Mesenchymal stem cell (in vitro differentiated cells and primary cell): Measurements from ENCODE around the gene RPLP2.

Experiments used
- DNase-seq: peaks from one replicate; pipeline ENCODE4 v3.0.0-alpha.2; 2013
- H2AFZ ChIP-seq: one replicate; pipeline ENCODE4 v1.6.1; 2013; ENCODE audit warnings: low read depth, mild to moderate bottlenecking, control low read depth, inconsistent platforms, low read length, moderate library complexity
- H2AK5ac ChIP-seq: 2 replicates; pipeline ENCODE4 v1.6.1; 2013; ENCODE audit warnings: low read length, moderate library complexity, mild to moderate bottlenecking, inconsistent platforms; ENCODE audit not compliant: severe bottlenecking
- H2BK120ac ChIP-seq: one replicate; pipeline ENCODE4 v1.6.1; 2013; ENCODE audit warnings: low read depth, mild to moderate bottlenecking, inconsistent platforms, low read length, moderate library complexity
- H2BK12ac ChIP-seq, 2 experiments: one replicate each; pipeline ENCODE4 v1.6.1; 2013; ENCODE audit warnings: inconsistent platforms in 2 of 2, low read length in 2 of 2, mild to moderate bottlenecking in 2 of 2, moderate library complexity in 2 of 2, control low read depth in 1 of 2
- H2BK15ac ChIP-seq: one replicate; pipeline ENCODE4 v1.6.1; 2013; ENCODE audit warnings: mild to moderate bottlenecking, low read depth, inconsistent platforms; ENCODE audit not compliant: poor library complexity, severe bottlenecking
- H2BK5ac ChIP-seq: 2 replicates; pipeline ENCODE4 v1.6.1; 2013; ENCODE audit warnings: low read depth, mild to moderate bottlenecking, low read length, control low read depth, inconsistent platforms; ENCODE audit not compliant: poor library complexity, severe bottlenecking
- H3K14ac ChIP-seq, 2 experiments: one replicate each; pipeline ENCODE4 v1.6.1; 2013; ENCODE audit warnings: inconsistent platforms in 2 of 2, low read length in 2 of 2, control low read depth in 1 of 2, mild to moderate bottlenecking in 1 of 2, moderate library complexity in 1 of 2
- H3K18ac ChIP-seq, 2 experiments: one replicate each; pipeline ENCODE4 v1.6.1; 2013; ENCODE audit warnings: inconsistent platforms in 2 of 2, low read length in 2 of 2, control low read depth in 1 of 2, low read depth in 1 of 2, mild to moderate bottlenecking in 1 of 2
- H3K23ac ChIP-seq, 2 experiments: one replicate each; pipeline ENCODE4 v1.6.1; 2013; ENCODE audit warnings: inconsistent platforms in 2 of 2, low read length in 2 of 2, mild to moderate bottlenecking in 2 of 2, moderate library complexity in 2 of 2, control low read depth in 1 of 2
- H3K27ac ChIP-seq: 2 replicates; pipeline ENCODE4 v1.5.1; 2013; ENCODE audit warnings: mild to moderate bottlenecking, moderate library complexity, low read length, control low read depth, inconsistent platforms; ENCODE audit not compliant: poor library complexity, severe bottlenecking
- H3K27me3 ChIP-seq, 2 experiments: 2 replicates each; pipeline versions ENCODE4 v1.6.1 to v1.7.0; 2013; ENCODE audit warnings: low read length in 2 of 2, mild to moderate bottlenecking in 2 of 2, moderate library complexity in 2 of 2, control low read depth in 1 of 2, inconsistent platforms in 1 of 2; ENCODE audit not compliant: control insufficient read depth in 1 of 2, insufficient read depth in 1 of 2
- H3K36me3 ChIP-seq, 2 experiments: 2 replicates each; pipeline versions ENCODE4 v1.6.1 to v1.7.0; 2013; ENCODE audit warnings: low read length in 2 of 2, control low read depth in 1 of 2, inconsistent platforms in 1 of 2, low read depth in 1 of 2, mild to moderate bottlenecking in 1 of 2; ENCODE audit not compliant: insufficient read depth in 2 of 2, control insufficient read depth in 1 of 2
- H3K4ac ChIP-seq, 2 experiments: one replicate each; pipeline ENCODE4 v1.6.1; 2013; ENCODE audit warnings: inconsistent platforms in 2 of 2, low read length in 2 of 2, mild to moderate bottlenecking in 2 of 2, moderate library complexity in 2 of 2, control low read depth in 1 of 2, low read depth in 1 of 2
- H3K4me1 ChIP-seq: 2 replicates; pipeline ENCODE4 v1.6.1; 2013; ENCODE audit warnings: low read depth, low read length, control low read depth; ENCODE audit not compliant: control insufficient read depth, insufficient read depth
- H3K4me2 ChIP-seq: 2 replicates; pipeline ENCODE4 v1.6.1; 2013; ENCODE audit warnings: low read length, mild to moderate bottlenecking, inconsistent platforms; ENCODE audit not compliant: poor library complexity, severe bottlenecking
- H3K4me3 ChIP-seq, 2 experiments: 2 replicates each; pipeline versions ENCODE4 v1.5.1 to v1.7.0; 2013; ENCODE audit warnings: low read length in 2 of 2, mild to moderate bottlenecking in 2 of 2, control low read depth in 1 of 2, low read depth in 1 of 2; ENCODE audit not compliant: insufficient read depth in 1 of 2
- H3K79me1 ChIP-seq: replicated peaks from 2 replicates; pipeline ENCODE4 v1.6.1; 2013; ENCODE audit warnings: mild to moderate bottlenecking, control low read depth, low read length, inconsistent platforms; ENCODE audit not compliant: poor library complexity, severe bottlenecking
- H3K9ac ChIP-seq: 2 replicates; pipeline ENCODE4 v1.7.0; 2013; ENCODE audit warnings: mild to moderate bottlenecking, low read length, moderate library complexity
- H3K9me3 ChIP-seq: 2 replicates; pipeline ENCODE4 v1.7.0; 2013; ENCODE audit warnings: mild to moderate bottlenecking, low read length; ENCODE audit not compliant: control insufficient read depth
- H4K8ac ChIP-seq: one replicate; pipeline ENCODE4 v1.6.1; 2013; ENCODE audit warnings: inconsistent platforms, mild to moderate bottlenecking, low read length, moderate library complexity
- H4K91ac ChIP-seq: one replicate; pipeline ENCODE4 v1.6.1; 2013; ENCODE audit warnings: mild to moderate bottlenecking, low read length, inconsistent platforms
- WGBS: methylation state at CpG from one replicate; pipeline ENCODE4 v1.1.7; 2013; ENCODE audit warnings: mixed read lengths; 5-methylcytosine and 5-hydroxymethylcytosine counted together

RPLP2 gene

DNA sequence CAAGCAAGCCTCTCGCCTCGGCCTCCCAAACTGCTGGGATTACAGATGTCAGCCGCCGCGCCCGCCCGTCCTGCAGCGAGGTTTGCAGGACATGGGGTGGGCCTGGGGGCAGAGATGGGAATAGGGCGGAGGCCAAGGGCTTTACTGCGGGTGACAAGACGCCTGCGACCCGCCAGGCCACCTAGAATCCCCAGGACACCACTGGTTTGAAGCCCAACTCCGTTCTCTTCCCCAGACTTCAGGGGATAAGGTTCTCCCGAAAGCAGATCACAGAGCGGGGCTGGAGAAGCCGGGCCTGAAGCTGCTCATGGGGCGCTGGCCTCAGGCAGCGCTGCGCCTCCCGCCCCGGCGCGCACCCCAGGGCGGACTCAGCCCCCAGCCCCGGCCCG lies 32.2 kb downstream of the RPLP2 start:
- Histone ChIP-seq H3K27ac (peak overlapping the region; percentile 42), H3K4ac (peak overlapping the region in 1 of 2 experiments; percentile 92), H2BK15ac (no peak overlapping the region), H2BK12ac (peak overlapping the region in 1 of 2 experiments; percentile 61), H4K91ac (peak overlapping the region; percentile 36), H3K4me3 (peak overlapping the region; percentile 90 to 94), H3K9me3 (no peaks in the 10 kb centered on the region), H3K36me3 (peaks cover 42 to 45% of the 10 kb centered on the region in 2 experiments), H3K27me3 (no peaks in the 10 kb centered on the region), H2BK5ac (no peak overlapping the region), H3K79me1 (peaks cover 1% of the 10 kb centered on the region), H3K14ac (peak overlapping the region in 1 of 2 experiments; percentile 98), H2AK5ac (no peak overlapping the region), H3K9ac (peak overlapping the region; percentile 96), H2AFZ (no peak overlapping the region), H3K4me2 (peak overlapping the region; percentile 60), H3K4me1 (peaks cover 69% of the 10 kb centered on the region), H2BK120ac (no peak overlapping the region), H3K23ac (peak overlapping the region in 1 of 2 experiments; percentile 84), H4K8ac (no peak overlapping the region), H3K18ac (peak overlapping the region; percentile 73 to 92)
- under 1% methylated on average over 25 of the region's 27 CpGs for WGBS
- DNase-seq, result no peak

DNA sequence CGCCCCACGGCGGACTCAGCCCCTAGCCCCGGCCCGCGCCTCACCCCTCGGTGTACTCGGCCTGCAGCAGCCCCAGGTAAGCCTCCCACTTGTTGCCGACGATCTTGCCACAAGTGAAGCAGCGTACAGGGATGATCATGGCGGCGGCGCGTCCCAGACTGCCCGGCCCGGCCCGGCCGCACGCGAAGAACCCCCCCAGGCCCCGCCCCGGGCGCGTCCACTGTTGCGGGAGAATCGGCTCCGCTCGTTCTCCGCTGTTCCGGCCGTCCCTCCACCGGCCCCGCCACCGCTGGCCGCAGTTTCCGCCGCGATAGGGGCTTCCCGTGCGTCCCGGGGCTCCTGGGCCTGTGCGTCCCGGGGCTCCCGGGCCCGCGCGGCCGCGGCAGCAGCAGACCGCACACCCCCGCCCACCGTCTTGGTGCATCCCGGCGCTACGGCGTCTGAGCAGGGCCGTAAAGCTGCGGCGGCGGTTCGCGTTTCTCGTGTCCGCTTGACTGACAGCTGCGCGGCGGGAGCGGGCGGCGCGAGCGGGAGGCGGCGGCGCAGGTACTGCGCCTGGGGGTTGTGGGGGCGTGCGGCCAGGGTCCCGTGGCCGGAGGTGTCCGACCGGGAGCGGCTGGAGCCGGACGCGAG lies 32.7 kb downstream of the RPLP2 start, which contains the start of the genes POLR2L and TSPAN4:
Gene POLR2L (minus strand): TSS at position 160 of the 633 bp plus-strand sequence. CDS start 21 bp downstream, at position 139.
Gene TSPAN4 (plus strand): TSS at position 483 of the 633 bp plus-strand sequence. CDS start 7,453 bp downstream, outside the sequence.
- Histone ChIP-seq H2BK15ac (peak within 1 kb of the TSS; percentile 99), H2AFZ (no peak within 1 kb of the TSS), H3K4me3 (peak within 1 kb of the TSS; percentile 90 to 94), H3K23ac (peak within 1 kb of the TSS in 1 of 2 experiments; percentile 91), H4K91ac (peak within 1 kb of the TSS; percentile 99), H3K14ac (peak within 1 kb of the TSS in 1 of 2 experiments; percentile 98), H3K4ac (peak within 1 kb of the TSS; percentile 96), H2BK5ac (peak within 1 kb of the TSS; percentile 99), H3K4me2 (peak within 1 kb of the TSS; percentile 93), H3K4me1 (peaks cover 68% of the 10 kb centered on the region), H2BK120ac (peak within 1 kb of the TSS; percentile 100), H2BK12ac (peak within 1 kb of the TSS; percentile 81 to 91), H3K18ac (peak within 1 kb of the TSS; percentile 98 to 99), H3K9ac (peak within 1 kb of the TSS; percentile 96), H3K27ac (peak within 1 kb of the TSS; percentile 99), H4K8ac (peak within 1 kb of the TSS; percentile 94), H3K79me1 (peaks cover 4% of the 10 kb centered on the region), H2AK5ac (peak within 1 kb of the TSS; percentile 72), H3K27me3 (no peaks in the 10 kb centered on the region), H3K36me3 (peaks cover 37 to 42% of the 10 kb centered on the region in 2 experiments), H3K9me3 (no peaks in the 10 kb centered on the region)
- peak; percentile 89 for DNase-seq
- WGBS, result under 1% methylated on average over 68 of the region's 87 CpGs

DNA sequence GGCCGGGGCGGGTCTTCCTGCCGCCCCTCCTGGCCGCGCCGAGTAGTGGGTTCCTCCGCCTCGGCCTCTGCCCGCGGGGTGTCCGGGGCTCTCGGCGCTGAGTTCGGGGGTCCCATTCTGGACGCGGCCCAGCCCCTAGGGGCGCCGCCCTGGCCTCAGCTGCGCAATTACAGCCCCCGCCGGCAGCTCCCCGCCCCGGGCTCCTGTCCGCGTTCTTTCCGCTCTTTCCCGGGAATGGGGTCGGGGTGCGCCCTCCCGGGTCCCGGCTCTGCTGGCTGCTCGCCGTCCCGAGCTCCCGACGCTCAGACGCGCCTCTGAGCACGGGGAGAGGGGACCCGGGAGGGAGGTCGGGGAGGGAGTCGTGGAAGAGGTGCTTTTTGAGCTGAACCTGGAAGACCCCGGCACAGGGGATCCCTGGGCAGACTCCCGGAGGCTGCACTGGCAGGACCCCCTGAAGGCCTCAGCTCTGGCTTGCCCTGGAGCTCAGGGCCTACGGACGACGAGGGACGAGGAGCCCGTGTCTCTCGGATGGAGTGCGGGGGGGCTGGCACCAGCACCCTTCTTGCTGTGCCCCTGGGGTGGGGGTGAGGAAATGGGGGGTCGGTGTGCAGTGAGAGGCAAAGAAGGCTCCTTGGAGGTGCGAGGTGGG lies 33.4 kb downstream of the RPLP2 start:
- Histone ChIP-seq H3K4me1 (peaks cover 67% of the 10 kb centered on the region), H3K18ac (peak overlapping the region; percentile 98 to 99), H3K36me3 (peaks cover 31 to 35% of the 10 kb centered on the region in 2 experiments), H2BK12ac (peak overlapping the region; percentile 75 to 81), H2AFZ (no peak overlapping the region), H3K23ac (peak overlapping the region in 1 of 2 experiments; percentile 9), H3K9me3 (no peaks in the 10 kb centered on the region), H2BK15ac (peak overlapping the region; percentile 99), H2AK5ac (peak overlapping the region; percentile 72), H3K79me1 (peaks cover 9% of the 10 kb centered on the region), H3K4me3 (peak overlapping the region; percentile 90 to 94), H3K27ac (peak overlapping the region; percentile 99), H3K14ac (peak overlapping the region in 1 of 2 experiments; percentile 80), H2BK5ac (peak overlapping the region; percentile 75), H3K4ac (peak overlapping the region; percentile 79 to 96), H2BK120ac (peak overlapping the region; percentile 100), H3K4me2 (peak overlapping the region; percentile 93), H3K9ac (peak overlapping the region; percentile 96), H3K27me3 (no peaks in the 10 kb centered on the region), H4K8ac (peak overlapping the region; percentile 79), H4K91ac (peak overlapping the region; percentile 97)
- WGBS, result 1% methylated on average over 47 of the region's 53 CpGs
- peak; percentile 48 for DNase-seq
